Kasumi-1 (cell line): ENCODE results near the gene GRIK4.

Source experiments
- DNase-seq, 2 experiments: peaks; one replicate each; lab custom pipeline; 2025; lab: John Stamatoyannopoulos, UW

The GRIK4 gene

GRCh38 chr11:120525261-120526171, 14.0 kb downstream of the GRIK4 start:
- no peak for DNase-seq

DNA sequence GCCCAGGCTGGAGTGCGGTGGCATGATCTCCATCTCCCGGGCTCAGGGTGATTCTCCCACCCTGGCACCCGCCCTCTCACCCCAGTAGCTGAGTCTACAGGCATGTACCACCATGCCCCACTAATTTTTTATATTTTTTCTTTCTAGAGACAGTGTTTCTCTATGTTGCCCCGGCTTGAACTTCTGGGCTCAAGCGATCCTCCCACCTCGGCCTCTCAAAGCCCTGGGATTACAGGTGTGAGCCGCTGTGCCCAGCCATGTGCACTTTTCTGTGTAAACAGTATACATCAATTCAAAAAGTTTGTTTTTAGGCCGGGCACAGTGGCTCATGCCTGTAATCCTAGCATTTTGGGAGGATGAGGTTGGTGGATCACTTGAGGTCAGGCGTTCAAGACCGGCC, 14.7 kb downstream of the GRIK4 start:
- DNase-seq: no peak

DNA sequence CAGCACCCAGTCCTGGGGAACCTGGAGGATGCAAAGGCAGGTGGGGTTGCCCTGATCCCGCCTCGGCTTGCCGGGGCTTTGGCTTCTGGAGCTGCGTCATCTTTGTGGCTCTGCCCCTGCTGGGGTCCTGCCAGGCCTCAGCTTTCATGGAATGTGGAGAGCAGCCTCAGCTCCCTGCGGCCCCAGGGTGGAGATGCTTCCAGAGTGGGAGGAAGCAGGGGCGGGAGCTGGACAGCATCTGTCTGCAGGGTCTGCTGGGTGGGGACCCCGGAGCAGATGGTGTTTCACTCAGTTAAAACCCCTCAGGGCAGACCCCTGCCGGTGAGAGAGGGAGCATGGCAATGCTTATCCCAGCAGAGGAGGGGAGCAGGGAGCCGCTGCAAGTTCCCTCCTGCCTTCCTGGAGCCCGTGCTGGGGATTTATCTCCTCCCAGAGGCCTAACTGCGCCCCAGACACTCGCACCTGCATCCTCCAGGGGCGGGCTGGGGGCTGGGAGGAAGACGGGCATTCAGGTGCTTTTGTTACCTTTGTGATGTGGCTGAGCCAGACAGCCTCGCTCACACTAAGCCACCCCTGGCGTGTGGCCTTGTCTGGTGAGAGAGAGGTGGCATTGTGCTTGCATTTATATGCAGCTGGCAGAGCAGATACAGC, 15.7 kb downstream of the GRIK4 start:
- no peak for DNase-seq

GRCh38 chr11:120528749-120529148, 17.2 kb downstream of the GRIK4 start:
- no peak for DNase-seq

- no peak for DNase-seq
These were observed 17.7 kb downstream of the GRIK4 start for GRCh38 chr11:120529214-120529613.

DNA sequence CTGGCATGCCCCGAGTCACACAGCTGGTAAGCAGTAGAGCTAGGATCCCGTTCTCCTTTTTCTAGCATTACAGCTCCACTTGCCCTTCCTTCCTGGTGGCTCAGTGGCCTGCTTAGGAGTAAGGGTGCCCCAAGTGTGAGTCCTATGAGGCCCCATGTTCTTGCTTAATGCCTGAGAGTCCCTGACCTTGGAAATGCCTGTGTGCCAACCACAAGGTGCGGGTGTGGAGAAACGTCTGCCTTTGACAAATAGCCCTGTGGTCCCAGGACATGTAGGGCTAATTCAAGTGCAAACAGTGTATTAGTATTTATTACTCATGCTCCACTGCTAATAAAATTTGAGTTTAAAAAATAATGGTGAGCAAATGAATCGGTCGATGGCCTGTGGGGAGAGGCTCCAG, 18.4 kb downstream of the GRIK4 start:
- DNase-seq: no peak

DNA sequence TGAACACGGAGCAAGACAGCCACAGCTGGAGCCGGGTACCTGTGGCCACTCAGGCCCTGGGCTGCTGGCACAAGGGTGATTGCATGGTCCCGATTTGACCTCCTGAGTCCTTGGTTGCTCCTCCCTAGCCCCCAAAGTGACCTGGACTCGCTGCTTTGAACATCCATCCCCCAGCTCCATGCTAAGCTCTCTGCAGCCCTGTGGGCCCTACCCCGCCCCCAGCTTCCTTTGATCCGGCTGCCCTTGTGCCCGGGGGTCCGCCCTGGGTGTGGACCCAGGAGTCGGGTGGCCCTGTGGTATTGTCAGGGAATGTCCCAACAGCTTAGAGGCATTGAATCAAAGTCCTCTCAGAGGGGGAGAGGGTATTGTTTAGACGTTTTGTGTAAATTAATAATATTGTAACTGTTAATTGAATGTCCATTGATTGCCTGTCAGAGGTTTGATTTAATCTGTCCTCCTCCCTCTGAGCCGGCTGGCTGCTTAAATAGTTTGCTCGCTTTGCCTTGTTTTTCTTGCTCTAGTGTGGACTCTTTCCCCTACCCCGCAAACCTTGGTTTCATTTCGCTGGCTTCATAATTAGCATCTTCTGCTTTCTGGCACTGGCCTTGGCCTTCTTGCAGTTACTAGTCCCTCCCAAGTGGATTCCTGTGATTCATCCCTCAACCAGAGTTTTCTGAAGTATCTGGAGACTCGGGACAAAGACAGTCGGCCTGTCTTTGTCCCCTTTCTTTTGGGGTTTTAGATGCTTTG, 20.7 kb downstream of the GRIK4 start:
- no peak for DNase-seq

DNA sequence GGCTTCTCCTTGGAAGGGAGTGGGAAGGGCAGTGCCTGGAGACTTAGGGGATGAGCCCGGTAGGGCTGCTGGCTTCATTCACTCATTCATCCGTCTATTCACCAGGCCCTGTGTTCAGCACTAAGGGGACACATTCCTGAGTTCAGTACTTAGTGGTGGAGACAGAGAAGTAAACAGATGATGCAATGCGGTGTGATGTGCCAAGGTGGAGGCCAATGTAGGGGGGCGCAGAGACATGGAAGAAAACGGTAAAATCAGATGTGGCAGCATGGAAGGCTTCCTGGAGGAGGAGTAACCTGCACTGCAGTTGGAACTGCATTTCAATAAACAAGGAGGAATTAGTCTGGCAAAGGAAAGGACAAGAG, 21.3 kb downstream of the GRIK4 start:
- no peak for DNase-seq

DNA sequence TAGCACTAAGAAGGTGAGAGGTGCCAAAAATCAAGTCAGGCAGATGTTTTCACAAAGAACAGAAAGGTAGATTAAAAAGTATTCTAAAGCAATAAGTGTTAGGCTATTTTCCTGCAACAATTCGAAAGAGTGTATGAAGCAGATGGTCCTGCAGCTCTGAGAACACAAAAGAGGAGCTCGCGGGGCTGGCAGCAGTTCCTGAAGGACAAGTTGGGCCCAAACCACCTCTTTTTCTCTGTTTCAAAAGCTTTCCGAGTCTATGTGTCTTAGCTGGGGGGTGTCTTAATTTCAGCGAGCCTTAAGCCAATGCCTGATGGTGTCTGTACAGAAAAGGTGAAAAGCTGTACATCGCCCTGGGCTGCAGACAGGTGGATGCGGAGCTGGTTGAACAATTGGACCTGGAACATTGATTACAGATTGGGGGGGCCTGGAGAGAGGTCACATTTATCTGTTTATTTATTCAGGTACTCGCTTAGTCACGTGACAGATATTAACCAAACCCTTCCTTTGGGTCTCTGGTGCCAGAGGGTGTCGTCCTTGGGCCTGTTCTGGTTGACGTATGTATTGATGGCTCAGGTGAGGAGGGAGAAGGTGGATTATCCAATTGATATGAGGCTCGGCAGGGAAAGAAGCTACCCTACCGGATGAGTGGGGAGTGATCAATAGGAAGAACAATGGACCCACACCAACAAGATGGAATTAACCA, 24.7 kb downstream of the GRIK4 start:
- DNase-seq: no peak

DNA sequence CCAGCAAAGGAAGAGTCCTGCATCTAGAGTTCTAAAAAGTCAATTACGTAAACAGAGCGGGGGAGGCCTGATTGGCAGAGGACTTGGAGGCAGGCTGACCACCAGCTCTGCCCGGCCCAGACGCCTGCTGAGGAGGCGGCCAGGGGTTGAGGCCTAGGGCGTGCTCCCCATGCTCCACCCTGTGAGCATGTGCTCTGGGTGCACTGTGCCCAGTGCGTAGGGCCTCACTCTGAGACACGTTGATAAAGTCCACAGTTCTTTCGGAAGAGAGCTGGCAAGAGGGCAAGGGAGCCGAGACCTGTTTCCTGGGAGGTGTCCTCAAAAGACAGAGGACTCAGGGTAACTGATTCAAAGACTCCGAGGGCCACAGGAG, 25.2 kb downstream of the GRIK4 start:
- no peak for DNase-seq

DNA sequence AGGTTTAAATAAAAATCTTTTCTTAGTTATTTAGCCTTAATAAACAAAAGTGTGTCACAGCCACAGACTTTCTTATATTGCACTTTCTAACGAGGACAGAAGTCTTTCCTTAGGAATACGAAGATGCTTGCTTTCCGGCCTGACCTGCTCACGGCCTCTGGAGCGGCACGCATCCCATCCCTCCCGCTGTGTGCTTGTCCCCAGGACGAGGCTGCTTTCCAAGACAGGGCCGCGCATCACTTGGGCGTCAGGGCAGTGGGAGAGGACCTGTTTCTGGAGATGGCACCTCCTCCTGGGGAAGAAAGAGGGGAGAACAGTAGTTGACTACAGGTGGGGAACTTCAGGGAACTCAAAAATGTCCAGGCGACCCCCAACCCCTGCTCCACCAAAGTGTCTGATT, 26.4 kb downstream of the GRIK4 start:
- DNase-seq: no peak

- DNase-seq: no peak
These were observed 27.2 kb downstream of the GRIK4 start for GRCh38 chr11:120538707-120539106.

GRCh38 chr11:120539667-120540369, 28.3 kb downstream of the GRIK4 start:
- DNase-seq: no peak

DNA sequence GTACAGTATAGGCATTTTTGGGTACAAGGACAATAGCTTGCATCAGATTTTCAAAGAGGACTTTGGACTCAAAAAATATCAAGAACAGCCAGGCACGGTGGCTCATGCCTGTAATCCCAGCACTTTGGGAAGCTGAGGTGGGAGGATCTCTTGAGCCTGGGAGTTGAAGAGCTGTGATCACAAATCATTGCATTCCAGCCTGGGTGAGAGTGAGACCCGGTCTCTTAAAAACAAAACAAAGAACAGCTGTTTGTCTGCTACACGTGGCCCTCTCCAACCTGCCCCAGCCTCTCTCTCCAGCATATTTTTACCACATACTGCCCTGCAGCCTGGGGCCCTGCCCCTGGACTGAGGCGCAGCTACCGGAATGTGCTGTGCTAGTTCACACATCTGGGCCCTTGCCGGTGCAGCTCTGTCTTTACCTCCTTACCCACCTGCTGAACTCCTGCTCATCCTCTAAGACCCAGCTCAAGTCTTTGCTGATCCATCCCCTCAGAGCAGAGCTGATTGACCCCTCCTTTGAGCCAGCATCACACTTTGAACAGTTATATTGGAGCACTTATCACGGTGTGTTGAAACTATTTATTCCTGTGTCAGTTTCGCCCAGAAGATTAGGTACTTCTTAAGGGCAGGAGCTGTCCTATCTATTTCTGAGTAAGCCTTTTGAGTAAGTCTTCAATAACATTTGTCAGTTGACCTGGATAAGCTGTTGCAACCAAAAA, 29.4 kb downstream of the GRIK4 start:
- DNase-seq: no peak

DNA sequence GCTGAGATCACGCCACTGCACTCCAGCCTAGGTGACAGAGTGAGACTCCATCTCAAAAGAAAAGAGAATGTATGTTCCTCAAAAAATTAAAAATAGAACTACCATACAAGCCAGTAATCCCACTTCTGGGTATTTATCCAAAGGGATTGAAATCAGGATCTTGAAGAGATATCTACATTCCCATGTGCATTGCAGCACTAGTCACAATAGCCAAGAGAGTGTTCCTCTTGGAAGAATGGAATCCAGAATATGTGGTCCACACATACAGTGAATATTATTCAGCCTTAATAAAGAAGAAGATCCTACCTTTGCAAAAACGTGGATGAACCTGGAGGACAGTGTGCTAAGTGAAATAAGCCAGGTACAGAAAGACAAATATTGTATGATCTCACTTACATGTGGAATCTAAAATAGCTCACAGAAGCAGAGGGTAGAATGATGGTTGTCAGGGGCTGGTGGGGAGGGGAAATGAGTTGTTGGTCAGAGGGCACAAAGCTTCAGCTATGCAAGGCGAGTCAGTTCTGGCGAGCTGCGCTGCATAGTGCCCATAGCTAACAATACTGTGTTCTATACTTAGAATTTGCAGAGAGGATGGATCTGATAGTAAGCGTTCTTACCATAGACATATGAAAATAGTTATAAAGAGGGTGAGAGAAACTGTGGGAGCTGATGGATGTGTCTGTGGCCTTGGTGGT, 32.1 kb downstream of the GRIK4 start:
- DNase-seq: no peak

- DNase-seq: no peak
These were observed 34.3 kb downstream of the GRIK4 start for GRCh38 chr11:120545813-120546212.

- DNase-seq: no peak
These were observed 35.0 kb downstream of the GRIK4 start for GRCh38 chr11:120546312-120547205.

DNA sequence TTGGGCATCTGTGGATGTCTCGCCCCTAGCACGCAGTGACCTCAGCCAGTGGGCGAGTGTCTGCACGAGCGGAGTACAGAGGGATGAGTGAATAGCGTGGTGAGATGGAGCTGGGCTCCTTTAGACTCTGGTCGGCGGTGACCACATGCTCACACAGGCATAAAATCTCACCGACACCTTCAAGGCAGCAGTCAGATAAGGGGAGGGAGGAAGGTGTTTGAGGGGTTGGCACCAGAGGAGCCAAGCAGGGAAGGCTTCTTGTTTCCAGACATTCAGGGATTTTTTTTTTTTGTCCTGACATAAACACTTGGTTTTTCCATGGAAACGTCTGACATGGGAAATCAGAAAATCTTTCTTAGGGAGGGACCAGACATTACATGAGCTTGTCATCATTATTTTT, 35.8 kb downstream of the GRIK4 start:
- no peak for DNase-seq
